ENCODE data around the gene MAPKAPK2. TPM values are rescaled to one million over a fixed set of nuclear protein-coding genes. Genes with fewer than 3 reads are reported as not detected.

Gene MAPKAPK2
- polyA plus RNA-seq, 1 donor (not counting 4 experiments of a cell fraction or from before 2014, with no cell fraction given) = 41.5 TPM

GRCh38 chr1:206716159-206716869 lies 31.6 kb downstream of the MAPKAPK2 start:
- Histone ChIP-seq H3K27me3 (ENCODE audit: control insufficient read depth, extremely low read depth, insufficient read depth, low read length) (no peaks in the 10 kb centered on the region), H3K27ac (ENCODE audit: control insufficient read depth, insufficient read depth, low read length) (no peak overlapping the region), H3K4me1 (ENCODE audit: control insufficient read depth, extremely low read depth, insufficient read depth, low read length) (peaks cover 9% of the 10 kb centered on the region), H4K20me1 (ENCODE audit: control insufficient read depth, extremely low read depth, insufficient read depth, low read length) (peaks cover 27% of the 10 kb centered on the region), H3K9me3 (ENCODE audit: control insufficient read depth, low read depth, low read length) (no peaks in the 10 kb centered on the region), H3K9ac (ENCODE audit: control insufficient read depth, extremely low read depth, insufficient read depth, low read length) (no peak overlapping the region), H3K9me1 (ENCODE audit: control insufficient read depth, extremely low read depth, insufficient read depth, low read length) (peaks cover 6% of the 10 kb centered on the region), H2AFZ (ENCODE audit: control insufficient read depth, low read length) (no peak overlapping the region), H3K4me2 (ENCODE audit: control insufficient read depth, extremely low read depth, insufficient read depth, low read depth, low read length) (no peak overlapping the region), H3K79me2 (ENCODE audit: control insufficient read depth, insufficient read depth, low read length) (peaks cover 92% of the 10 kb centered on the region), H3K36me3 (ENCODE audit: control insufficient read depth in 2 of 2, extremely low read depth in 1 of 2, insufficient read depth in 2 of 2, low read length in 2 of 2) (no peaks in the 10 kb centered on the region), H3K4me3 (ENCODE audit: control insufficient read depth in 2 of 3, extremely low read depth in 1 of 3, insufficient read depth in 2 of 3, low read depth in 1 of 3, low read length in 3 of 3) (no peak overlapping the region)
- FAIRE-seq = no peak
- dilution Hi-C loops (cut with MboI; ENCODE audit: extremely low pct_ligation_motif_present, low sequenced_read_pairs) = no loop called here
- TF ChIP-seq CTCF (optimal IDR thresholded peaks at IDR 0.05 in 1 of 3, IDR thresholded peaks at IDR 0.05 in 1 of 3, conservative IDR thresholded peaks at IDR 0.05 in 1 of 3; ENCODE audit: extremely low read depth in 1 of 3, insufficient read depth in 2 of 3, low read length in 3 of 3) (no peak), EZH2 (IDR thresholded peaks at IDR 0.05; ENCODE audit: low read length) (no peak)
- no peak for DNase-seq (ENCODE audit: low read depth, low spot score)

GRCh38 chr1:206716870-206717673 lies 32.4 kb downstream of the MAPKAPK2 start:
- Histone ChIP-seq H3K9me3 (ENCODE audit: control insufficient read depth, low read depth, low read length) (no peaks in the 10 kb centered on the region), H3K9ac (ENCODE audit: control insufficient read depth, extremely low read depth, insufficient read depth, low read length) (no peak overlapping the region), H3K4me2 (ENCODE audit: control insufficient read depth, extremely low read depth, insufficient read depth, low read depth, low read length) (no peak overlapping the region), H3K27ac (ENCODE audit: control insufficient read depth, insufficient read depth, low read length) (no peak overlapping the region), H3K4me1 (ENCODE audit: control insufficient read depth, extremely low read depth, insufficient read depth, low read length) (peaks cover 9% of the 10 kb centered on the region), H3K9me1 (ENCODE audit: control insufficient read depth, extremely low read depth, insufficient read depth, low read length) (peaks cover 6% of the 10 kb centered on the region), H3K79me2 (ENCODE audit: control insufficient read depth, insufficient read depth, low read length) (peaks cover 88% of the 10 kb centered on the region), H4K20me1 (ENCODE audit: control insufficient read depth, extremely low read depth, insufficient read depth, low read length) (peaks cover 27% of the 10 kb centered on the region), H2AFZ (ENCODE audit: control insufficient read depth, low read length) (no peak overlapping the region), H3K27me3 (ENCODE audit: control insufficient read depth, extremely low read depth, insufficient read depth, low read length) (no peaks in the 10 kb centered on the region), H3K36me3 (ENCODE audit: control insufficient read depth in 2 of 2, extremely low read depth in 1 of 2, insufficient read depth in 2 of 2, low read length in 2 of 2) (no peaks in the 10 kb centered on the region), H3K4me3 (ENCODE audit: control insufficient read depth in 2 of 3, extremely low read depth in 1 of 3, insufficient read depth in 2 of 3, low read depth in 1 of 3, low read length in 3 of 3) (no peak overlapping the region)
- DNase-seq (ENCODE audit: low read depth, low spot score) = no peak
- TF ChIP-seq EZH2 (IDR thresholded peaks at IDR 0.05; ENCODE audit: low read length) = no peak
- TF ChIP-seq CTCF (optimal IDR thresholded peaks at IDR 0.05 in 1 of 3, IDR thresholded peaks at IDR 0.05 in 1 of 3, conservative IDR thresholded peaks at IDR 0.05 in 1 of 3; ENCODE audit: extremely low read depth in 1 of 3, insufficient read depth in 2 of 3, low read length in 3 of 3) = no peak
- FAIRE-seq = no peak
- dilution Hi-C loops (cut with MboI; ENCODE audit: extremely low pct_ligation_motif_present, low sequenced_read_pairs) = no loop called here
